Islet precursor cell (in vitro differentiated cells): ENCODE measurements around the gene MFSD1.

Experiments used
- DNase-seq: peaks from one replicate; pipeline ENCODE4 v3.0.0-alpha.2; 2018

MFSD1 gene, protein sequence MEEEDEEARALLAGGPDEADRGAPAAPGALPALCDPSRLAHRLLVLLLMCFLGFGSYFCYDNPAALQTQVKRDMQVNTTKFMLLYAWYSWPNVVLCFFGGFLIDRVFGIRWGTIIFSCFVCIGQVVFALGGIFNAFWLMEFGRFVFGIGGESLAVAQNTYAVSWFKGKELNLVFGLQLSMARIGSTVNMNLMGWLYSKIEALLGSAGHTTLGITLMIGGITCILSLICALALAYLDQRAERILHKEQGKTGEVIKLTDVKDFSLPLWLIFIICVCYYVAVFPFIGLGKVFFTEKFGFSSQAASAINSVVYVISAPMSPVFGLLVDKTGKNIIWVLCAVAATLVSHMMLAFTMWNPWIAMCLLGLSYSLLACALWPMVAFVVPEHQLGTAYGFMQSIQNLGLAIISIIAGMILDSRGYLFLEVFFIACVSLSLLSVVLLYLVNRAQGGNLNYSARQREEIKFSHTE

DNA sequence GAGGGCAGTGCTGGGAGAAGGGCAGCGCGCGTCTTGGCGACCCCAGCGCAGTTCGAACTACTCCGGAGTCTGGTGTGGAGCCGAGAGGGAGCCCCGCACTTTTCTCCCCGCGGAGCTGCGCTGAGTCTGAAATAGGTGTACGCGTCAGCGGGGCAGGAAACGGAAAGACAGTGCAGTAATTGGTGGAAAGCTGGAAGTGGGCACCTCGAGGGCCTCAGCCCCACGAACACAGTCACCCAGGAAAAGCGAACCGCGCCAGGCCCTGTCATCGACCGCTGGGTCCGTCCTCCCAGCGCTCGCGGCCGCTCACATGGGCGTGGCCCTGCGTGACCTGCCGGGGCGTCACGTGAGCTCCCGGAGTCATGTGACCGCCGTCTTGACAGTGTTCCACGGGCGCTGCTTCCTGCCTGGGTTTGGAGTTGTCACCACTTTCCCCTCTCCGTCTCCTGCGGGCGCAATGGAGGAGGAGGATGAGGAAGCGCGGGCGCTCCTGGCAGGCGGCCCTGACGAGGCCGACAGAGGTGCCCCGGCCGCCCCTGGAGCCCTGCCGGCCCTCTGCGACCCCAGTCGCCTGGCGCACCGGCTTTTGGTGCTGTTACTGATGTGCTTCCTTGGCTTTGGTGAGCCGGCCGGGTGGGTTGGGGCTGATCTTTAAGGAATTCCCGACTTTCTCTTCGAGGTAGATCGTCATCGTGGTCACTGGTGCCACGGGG lies at the start of gene MFSD1:
Gene MFSD1, plus strand, starts transcription at position 359 of the 713 bp plus-strand sequence. Its CDS starts 99 bp downstream, at position 458.
- DNase-seq = peak; percentile 96

- peak; percentile 23 for DNase-seq
Observed at GRCh38 chr3:158753854-158754253, 48.0 kb upstream of the MFSD1 start.

- no peak for DNase-seq
Observed at GRCh38 chr3:158755421-158755820, 46.4 kb upstream of the MFSD1 start.

- no peak for DNase-seq
Observed at GRCh38 chr3:158761350-158761749, 40.5 kb upstream of the MFSD1 start.

DNA sequence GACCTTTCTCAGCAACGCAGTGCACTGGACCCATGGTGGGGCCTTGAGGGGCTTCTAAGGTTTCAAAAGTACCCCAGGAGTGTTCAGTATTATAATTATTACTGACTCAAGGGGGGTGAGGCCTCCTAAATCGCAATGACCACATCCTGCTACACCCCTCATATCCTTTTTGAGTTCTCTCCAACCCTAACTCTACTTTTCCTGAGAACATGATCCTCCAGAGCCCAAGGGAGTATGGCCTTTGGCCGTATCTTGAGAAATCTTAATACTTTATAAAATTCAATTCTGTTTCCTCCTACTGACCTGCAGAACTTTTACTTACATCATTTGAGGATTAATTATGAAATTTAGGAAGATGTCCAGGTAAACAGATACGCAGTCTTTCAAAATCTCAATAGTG lies 39.2 kb upstream of the MFSD1 start:
- no peak for DNase-seq

GRCh38 chr3:158763421-158763820 lies 38.4 kb upstream of the MFSD1 start:
- DNase-seq = no peak

DNA sequence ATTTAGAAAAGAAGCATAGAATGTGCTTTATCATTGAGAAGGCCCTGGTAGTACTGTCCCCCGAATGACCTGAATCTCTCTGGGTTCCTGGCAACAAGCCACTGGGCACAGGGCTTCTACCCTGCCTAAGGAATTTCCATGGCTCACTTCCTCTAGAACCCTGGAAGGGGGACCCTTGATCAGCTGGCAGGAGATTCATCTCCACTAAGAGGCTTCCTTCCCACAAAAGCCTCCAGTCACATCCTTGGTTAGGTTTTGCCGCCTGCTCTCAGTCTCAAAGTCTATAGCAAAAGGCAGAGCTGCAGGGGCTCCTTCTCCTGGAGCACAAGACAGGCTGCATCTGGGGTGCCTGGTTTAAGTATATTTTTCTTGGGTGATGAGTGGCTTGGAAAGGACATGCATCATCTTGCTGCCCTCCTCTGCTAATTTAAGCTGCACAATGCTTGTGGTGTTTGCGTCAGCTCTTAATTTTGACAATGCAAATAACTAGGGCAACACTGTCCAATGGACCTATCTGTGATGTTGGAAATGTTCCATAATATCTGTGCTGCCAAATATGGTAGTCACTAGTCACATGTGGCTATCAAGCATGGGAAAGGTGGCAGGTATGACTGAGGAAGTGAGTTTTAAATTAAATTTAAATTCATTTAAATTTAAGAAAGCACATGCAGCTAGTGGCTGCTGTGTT lies 36.2 kb upstream of the MFSD1 start:
- no peak for DNase-seq

GRCh38 chr3:158766364-158766763 lies 35.5 kb upstream of the MFSD1 start:
- DNase-seq = no peak

DNA sequence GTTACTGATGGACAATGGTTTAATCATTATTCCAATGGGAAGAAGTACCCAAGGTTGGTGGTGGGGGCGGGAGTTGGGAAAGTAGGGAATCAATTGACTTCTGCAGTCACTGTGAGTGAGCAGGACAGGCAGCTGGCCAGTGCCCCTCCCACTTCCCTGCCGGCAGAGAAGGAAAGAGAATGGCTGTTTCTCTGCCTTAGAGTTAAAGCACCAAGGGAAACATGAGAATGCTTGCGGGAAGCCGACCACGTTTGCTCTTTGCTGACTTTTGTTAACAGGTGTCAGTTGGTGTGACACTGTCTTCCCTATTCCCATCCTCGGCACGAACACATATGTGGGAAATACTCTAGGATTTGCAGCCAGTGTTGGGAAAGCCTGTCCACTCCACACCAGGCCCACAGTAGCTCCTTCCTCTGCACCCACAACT lies 33.5 kb upstream of the MFSD1 start:
- DNase-seq = peak; percentile 75

GRCh38 chr3:158768881-158769543 lies 32.8 kb upstream of the MFSD1 start:
- no peak for DNase-seq

DNA sequence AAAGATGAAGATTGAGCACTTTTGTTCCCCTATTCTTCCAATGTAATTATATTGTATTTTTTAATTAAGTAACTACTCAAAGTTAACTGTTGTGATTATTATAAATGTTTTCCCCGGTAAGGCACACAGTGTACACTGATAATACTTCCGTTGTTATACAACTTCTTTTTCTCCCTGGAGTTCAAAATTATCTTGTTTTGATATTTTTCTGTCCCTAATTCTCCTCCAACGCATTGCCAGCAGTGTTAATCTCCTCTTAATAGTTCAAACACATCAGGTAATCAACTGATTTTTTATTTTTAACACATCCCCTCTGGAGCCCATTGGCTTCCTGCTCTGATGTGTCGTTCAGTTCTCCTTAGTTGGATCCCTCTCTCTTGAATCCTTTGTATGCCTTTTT lies 32.3 kb upstream of the MFSD1 start:
- no peak for DNase-seq

DNA sequence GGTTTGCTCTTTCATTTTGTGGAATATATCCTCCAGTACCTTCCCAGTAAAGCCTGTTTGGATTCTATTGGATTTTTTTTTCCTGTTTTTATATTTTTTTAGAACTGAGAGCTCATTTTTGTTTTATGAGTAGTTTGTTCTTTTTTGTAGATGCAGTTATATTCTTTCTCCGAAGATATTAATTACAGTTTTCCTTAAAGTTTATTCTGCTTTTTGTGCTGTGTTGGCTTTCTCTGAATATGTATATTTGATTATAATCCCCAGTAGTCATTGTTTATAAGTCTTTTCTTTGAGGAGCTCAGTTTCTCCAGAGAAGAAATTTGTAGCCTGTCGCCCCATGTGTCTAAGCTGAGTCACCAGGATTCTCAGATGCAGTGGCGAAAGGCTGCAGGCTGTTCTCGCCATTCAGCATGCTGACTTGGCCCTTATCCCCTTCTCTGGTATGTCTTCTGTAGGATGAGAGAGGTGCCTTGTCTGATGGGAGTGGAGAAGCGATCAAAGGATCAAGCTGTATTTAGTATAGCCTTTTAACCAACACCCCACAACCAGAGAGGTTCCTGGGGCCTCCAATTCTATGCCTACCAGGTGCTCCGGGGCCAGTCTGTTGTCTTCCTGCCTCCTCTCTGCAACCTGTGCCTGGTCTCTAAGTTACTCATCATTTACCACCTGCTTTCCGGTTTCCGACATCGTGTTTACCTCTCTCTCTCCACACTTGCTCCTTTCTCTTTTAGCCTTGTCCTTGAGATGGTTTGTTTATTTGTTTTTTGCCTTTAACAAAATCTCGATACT lies 31.7 kb upstream of the MFSD1 start:
- DNase-seq = peak; percentile 86

DNA sequence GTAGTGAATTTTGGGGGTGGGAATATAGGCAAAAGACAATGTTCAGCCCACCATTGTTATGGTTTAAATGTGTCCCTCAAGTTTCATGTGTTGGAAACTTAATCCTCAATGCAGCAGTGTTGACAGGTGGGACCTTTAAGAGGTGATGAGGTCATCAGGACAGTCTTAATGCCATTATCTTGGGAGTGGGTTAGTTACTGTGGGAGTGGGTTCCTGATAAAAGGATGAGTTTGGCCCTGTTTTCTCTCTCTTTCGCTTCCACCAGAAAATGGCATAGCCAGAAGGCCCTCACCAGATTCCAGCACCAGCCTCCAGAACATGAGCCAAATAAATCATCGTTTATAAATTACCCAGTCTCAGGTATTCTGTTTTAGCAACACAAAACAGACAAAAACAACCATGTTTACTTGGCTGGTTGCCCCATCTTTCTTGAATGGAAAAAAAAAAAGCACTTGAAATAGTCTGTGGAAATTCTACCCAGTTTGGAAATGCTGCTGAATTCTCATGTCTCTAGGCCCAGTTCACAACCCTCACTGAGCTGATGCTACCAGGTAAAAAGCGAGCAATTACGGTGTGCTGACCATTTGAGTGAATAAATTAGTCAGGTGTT lies 31.0 kb upstream of the MFSD1 start:
- DNase-seq = no peak

GRCh38 chr3:158771577-158771976 lies 30.3 kb upstream of the MFSD1 start:
- no peak for DNase-seq

DNA sequence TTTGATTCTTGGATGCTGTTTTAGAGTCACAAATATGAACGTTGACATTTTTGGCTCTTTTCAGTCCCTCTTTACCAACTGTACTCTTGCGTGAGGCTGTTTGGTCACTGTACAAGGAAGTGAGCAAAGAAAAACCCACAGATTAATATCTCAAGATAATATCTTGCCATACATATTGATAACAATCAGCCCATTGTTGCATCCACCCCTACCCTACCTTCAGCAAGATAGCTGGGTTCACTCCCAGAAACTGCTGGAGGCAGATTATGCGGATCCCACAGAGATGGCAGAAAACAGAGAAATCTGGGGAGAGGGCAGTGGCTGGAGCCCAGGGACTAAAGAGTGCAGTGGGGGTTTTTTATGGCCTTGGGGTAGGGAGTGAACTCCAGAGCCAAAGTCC lies 29.9 kb upstream of the MFSD1 start:
- no peak for DNase-seq

DNA sequence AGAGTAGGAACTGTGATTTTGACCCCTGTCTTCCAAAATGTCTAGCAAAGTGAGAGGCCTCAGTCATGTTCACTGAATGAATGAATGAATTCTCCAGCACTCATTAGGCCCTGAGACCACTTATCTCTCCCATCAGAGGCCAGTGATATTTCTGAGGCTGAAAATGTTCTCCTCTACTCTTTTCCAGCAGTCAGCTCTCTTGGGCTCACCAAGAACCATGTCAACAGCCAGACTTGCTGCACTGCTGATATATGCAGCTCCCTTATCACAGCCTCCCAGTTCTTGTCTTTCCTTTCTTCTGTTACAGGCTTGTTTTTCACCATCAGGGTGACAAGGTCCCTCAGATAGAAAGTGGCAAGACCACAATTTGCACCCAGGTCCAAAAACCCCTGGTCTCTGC lies 28.7 kb upstream of the MFSD1 start:
- no peak for DNase-seq

- DNase-seq = no peak
Observed at GRCh38 chr3:158773845-158774830, 27.7 kb upstream of the MFSD1 start.

DNA sequence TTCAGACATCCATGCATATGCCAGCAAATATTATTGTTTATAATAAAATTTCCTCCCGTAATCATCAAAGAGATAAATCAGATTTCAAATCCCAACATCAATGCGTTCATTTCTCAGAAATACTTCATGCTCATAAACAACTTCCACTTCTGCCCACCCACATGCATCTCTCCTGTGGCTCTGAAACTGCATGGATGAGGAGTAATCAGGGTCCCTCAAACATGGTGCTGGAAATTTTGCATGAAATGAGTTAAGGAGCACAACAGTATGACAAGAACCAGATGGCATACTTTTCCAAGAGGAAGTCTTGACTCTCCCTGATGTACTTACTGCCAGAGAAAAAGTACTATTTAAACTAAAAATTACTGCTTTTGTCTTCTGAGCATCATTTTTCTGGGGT lies 26.9 kb upstream of the MFSD1 start:
- no peak for DNase-seq

GRCh38 chr3:158775426-158776410 lies 26.1 kb upstream of the MFSD1 start:
- DNase-seq = no peak
